Erythroblast (primary cell): ENCODE data around the gene MAD1L1.

Experiments
- DNase-seq, 2 experiments: peaks; one replicate each; lab custom pipeline; 2025; lab: John Stamatoyannopoulos, UW
- GATA1 ChIP-seq: IDR thresholded peaks from 2 replicates; pipeline ENCODE4 v1.6.1; 2011; ENCODE audit warnings: low read depth, mild to moderate bottlenecking, control low read depth, low read length, moderate library complexity
- POLR2A ChIP-seq: IDR thresholded peaks from 2 replicates; pipeline ENCODE4 v1.6.1; 2011; ENCODE audit warnings: mild to moderate bottlenecking, low read length

MAD1L1 gene

DNA sequence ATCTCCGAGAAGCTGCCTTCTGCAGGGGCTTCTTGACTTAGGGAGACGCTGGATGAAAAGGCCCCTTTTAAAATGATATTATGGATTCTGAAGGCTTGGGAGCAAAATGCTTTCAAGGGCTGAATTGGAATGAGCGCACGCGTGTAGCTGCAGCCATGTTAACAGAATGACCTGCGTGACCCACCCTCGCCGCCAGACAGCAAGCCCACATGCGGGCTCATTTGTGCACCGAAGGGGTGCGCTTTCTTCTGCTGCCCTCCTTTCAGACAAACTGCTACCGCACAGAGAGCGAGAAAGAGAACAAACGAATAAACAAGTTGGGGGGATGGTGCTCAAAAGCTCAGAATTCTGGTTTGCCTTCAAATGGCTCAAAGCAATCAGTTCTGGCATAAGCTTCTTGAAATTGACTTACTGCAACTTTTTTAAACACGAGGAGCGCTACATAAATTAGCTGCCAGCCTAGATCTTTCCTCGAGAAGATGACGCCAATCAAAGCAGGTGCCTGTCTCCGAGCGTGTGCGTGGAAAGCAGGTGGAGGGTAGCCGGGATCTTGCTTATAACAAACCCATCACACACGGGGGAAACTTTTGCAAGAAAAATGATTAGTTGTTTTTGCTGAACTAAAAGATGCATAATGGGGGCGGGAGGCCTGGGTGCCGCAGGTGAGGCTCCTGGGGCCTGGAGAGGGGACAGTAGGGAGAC, 268.4 kb downstream of the MAD1L1 start:
- no peak for TF ChIP-seq POLR2A
- TF ChIP-seq GATA1 = no peak
- DNase-seq = no peak

DNA sequence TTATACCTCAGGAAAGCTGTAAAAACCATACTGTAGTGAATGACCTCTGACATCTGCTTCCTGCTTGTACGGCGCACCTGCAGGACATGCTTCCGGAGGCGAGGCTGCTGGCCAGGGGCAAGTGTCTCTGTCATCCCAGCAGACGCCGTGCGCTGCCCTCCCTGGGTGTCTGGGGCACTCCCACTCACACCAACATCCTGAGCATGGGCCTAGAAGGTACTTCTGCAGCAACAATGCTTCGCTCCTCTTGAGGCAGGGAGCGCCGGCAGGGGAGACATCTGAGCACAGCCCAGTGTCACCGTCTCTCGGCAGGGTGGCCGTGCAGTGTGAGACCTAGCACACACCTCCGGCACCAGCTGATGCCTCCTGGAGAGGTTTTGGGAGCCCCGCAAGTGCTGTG, 269.2 kb downstream of the MAD1L1 start:
- TF ChIP-seq POLR2A (no peak), GATA1 (no peak)
- DNase-seq = no peak

DNA sequence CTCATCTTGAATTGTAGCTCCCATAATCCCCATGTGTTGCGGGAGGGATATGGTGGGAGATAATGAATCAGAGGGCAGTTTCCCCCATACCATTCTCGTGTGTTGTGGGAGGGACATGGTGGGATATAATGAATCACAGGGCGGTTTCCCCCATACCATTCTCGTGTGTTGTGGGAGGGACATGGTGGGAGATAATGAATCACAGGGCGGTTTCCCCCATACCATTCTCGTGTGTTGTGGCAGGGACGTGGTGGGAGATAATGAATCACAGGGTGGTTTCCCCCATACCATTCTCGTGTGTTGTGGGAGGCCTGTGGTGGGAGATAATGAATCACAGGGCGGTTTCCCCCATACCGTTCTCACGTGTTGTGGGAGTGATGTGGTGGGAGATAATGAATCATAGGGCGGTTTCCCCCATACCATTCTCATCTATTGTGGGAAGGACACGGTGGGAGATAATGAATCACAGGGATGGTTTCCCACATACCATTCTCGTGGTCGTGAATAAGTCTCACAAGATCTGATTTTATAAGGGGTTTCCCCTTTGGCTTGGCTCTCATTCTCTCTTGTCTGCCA, 271.0 kb downstream of the MAD1L1 start:
- peak in 1 of 2 experiments; percentile 21 for DNase-seq

DNA sequence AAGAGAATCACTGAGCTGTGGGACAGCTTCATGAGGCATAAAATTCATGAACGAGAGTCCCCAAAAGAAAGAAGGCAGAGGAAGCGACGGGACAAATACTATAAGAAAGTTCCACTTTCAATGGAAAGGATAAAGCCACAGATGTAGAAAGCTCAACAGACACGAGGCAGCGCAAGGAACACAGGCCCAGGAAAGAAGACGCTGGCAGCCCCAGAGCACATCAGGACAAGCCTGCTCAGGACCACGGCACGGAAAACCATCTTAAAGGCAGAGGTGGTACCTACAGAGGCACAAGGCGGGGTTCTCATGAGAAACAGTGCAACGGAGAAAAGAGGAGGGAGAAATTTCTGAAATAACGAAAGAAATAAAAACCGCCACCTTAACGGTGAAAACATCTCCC, 273.4 kb downstream of the MAD1L1 start:
- no peak for DNase-seq
- TF ChIP-seq GATA1 (no peak), POLR2A (no peak)

More for the DNA sequence above, 271.0 kb downstream of the MAD1L1 start:
- TF ChIP-seq POLR2A = no peak
- TF ChIP-seq GATA1 = no peak

DNA sequence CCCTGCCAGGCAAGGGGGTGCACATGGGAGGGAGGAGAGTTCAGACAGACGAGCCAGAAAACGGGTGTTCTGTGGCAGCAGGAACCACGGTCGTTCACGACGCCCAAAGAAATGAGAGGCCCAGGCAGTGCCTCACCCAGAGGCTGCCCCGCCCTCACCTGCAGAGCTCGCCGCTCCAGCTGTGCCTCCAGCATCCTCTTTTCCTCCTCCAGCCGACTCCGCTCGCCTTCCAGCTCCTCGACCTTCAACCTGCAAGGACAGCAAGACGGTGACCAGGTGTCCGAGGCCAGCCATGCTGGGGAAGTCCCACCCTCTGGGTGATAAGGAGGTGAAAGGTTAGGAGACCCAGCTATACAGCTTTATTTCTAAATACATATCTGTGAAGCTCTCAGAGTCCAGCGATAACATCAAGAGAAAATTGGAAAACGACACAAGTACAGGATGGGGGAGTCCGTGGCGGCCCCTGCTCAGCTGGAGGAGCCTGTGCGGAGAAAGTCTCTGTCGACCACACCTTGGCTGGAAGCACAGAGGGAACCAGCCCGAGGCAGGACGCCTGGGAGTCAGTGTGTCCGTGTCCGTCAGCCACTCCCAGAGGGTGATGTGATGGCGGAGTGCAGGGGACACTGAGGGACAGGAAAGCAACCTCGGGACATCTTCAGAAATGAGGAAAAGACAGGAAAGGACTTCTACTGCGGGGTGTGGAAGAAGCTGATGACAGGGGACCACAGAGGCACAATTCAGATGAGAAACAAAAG, 275.1 kb downstream of the MAD1L1 start:
- no peak for DNase-seq
- no peak for TF ChIP-seq POLR2A
- no peak for TF ChIP-seq GATA1

DNA sequence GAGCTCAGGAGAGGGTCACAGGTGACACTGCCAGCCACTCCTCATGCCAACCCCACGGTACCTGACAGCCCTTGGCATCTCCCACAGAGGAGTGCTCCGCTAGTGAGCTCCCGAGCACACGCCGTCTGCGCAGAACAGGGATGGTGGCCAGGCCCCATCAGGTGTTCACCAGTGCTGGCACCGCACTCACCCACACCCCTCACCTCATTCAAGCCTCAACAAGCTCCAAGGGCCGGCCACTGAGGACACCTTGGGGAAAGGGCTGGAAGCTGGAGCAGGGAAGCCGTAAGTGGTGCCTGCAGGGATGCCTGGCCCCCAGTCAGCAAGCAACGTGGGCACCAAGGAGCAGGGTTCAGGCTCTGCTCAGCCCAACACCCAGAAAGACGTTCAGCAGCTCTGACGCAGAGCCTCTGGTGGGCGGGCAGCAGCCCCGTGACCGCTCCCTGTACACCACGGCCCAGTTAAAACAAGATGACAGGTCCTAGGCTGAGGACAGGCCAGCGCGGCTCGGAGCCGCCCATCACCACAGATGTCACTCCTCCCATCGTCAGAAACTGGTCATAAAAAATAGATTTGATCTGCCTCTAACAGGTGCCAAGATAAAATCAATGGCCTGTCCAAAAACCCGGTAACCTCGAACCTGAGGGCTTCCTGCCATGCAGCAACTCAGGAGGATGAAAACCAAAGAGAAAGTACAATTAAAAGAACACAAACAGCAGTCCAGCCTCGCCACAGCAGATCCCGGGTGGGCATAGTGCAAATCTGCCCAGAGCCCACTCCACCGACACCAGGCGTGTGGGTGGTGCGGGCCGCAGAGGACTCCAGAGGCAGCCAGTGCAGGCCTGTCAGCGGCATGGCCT, 275.9 kb downstream of the MAD1L1 start:
- TF ChIP-seq POLR2A (no peak), GATA1 (no peak)

DNA sequence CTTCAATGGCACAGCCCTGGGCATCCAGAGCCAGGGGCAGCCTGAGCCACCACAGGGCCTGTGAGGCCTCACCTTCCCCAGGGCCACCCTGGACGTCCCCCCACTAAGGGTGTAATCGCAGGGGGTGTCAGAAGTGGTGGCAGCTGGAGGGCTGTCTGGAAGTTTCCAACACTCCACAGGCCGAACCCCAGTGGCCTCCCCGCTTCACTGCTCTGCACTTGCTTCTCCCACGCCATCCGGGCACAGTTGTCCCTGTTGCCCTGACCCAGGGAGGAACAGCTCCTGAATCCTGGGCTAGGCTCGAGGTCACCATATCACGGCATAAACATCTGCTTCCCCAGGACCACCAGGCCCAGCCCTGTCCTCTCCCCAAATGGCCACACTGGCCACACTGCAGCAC, 276.6 kb downstream of the MAD1L1 start:
- TF ChIP-seq GATA1 = no peak
- TF ChIP-seq POLR2A = no peak

More for the DNA sequence above, 275.9 kb downstream of the MAD1L1 start:
- no peak for DNase-seq

DNA sequence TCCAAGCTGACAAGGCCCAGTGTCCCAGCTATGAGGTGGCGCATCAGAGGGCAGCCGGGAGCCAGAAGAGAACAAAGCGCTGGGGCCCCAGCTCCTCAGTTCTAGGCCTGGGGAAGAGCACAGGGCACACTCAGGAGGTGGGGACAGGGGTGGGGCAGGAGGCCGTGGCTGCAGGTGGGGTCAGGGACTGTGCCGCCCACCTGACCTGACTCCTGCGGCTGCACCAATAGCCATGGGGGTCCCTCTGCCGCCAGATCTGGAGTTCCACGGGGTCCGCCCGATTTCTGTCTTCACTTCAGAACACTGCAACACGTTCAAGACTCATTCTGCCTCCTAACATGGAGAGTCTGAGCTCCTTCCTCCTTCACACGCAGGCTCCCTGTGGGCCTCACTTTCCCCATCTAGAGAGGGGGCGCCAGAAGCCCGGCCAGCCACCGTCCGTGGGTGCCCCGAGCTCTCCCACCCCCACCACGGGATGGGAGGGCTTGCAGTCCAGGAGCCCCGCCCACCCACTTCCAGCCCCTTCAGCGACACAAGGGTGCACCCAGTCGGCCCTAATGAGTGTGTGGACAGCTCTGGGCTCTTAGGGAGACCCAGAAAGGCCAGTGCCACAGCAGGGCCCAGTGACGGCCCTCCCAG, 278.3 kb downstream of the MAD1L1 start:
- no peak for TF ChIP-seq POLR2A
- no peak for TF ChIP-seq GATA1
- no peak for DNase-seq

More for the DNA sequence above, 276.6 kb downstream of the MAD1L1 start:
- no peak for DNase-seq

DNA sequence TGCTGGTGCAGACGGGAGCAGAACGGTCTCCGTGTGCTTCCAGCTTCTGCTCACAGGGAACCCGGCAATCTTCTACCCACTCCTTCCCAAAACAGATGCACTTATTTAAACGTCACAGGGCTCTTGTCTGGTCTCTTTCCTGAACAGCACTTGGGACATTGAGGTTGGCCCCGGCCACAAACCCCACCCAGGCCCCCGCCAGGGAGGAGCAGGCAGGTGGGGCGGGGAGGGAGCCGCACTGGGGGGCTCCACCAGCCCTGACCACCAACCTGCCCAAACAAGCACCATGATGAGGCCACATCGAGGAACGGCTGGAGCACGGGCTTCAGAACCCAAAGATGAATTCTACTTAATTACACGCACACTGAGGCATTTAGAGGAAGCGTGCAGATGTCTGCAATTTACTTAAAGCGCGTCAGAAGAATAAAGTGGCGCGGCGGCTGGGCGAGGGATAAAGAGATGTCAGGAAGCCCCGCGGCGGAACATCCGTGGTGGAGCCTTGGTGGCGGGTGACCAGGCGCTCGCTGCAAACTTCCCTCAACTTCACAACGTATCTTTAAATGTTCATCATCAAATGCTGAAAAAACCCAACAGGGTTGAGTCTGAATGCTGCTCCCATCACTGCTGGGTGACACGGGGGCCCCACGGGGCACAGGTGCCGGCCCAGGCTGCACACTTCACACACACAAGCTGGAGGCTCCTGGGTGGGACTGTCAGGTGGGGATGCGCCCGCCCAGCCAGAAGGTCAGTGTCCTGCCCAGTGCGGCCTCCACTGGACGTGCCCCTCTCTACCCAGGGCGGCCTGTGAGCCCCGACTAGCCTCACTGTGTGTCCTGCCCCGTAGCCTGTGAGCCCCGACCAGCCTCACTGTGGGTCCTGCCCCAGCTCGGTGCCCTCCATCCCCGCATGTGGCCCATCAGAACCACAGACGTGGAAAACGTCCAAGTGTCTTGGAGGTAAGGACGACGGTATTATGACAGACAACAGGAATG, 279.2 kb downstream of the MAD1L1 start:
- TF ChIP-seq GATA1 (no peak), POLR2A (no peak)

DNA sequence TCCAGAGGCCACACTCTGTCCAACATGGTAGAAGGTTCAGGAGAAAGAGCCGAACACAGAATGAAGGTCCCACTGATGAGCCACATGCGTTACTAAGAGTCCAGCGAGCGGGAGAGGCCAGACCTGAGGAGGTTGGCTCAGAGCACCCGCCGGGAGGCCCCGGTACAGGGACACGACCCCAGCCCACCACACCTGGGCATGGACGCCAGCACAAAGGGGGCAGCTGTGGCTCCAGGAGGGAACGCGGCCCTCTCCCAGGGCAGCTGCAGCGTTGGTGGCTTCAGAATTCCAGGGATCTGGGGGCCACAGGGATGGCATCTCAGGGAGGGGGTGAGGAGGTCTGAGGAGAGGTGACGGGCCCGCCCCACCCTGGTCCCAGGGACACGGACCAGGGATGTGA, 280.0 kb downstream of the MAD1L1 start:
- no peak for TF ChIP-seq GATA1
- TF ChIP-seq POLR2A = no peak
- DNase-seq = no peak

More for the DNA sequence above, 279.2 kb downstream of the MAD1L1 start:
- no peak for DNase-seq

DNA sequence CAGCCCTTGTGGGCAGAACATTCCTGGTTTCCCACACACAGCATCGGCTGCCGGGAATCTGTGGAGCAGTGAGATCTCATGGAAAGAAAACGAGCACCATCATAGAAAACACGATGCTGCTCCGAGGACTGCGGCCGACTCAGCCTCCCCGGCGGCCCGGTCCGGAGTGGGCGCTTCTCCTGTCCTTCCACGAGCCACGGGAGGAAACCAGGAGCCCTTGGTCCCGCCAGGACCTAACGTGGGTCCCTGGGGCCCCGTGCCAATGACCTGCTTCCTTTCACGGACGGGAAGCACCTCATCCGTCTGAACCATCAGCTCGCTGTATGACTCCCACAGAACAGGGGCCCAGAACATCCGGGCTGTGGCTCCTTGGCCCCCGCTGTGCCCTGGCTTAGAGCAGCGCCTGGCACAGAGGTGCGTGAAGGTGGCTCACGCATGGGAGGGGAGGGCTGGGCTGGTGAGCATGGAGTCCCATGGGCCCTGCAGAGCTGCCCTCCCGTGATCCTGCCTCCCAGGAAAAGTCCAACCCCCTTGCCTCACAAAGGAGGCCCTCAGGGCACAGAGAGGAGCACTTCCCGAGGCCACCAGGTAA, 280.5 kb downstream of the MAD1L1 start:
- TF ChIP-seq GATA1 = no peak
- no peak for TF ChIP-seq POLR2A
- DNase-seq = no peak
